NCI-H146 (cell line): ENCODE data around the gene CD44.

Source experiments
- DNase-seq: peaks from one replicate; lab custom pipeline; 2025; lab: John Stamatoyannopoulos, UW

Gene CD44

GRCh38 chr11:35237351-35237750, 98.4 kb downstream of the CD44 start:
- no peak for DNase-seq

- peak; percentile 64 for DNase-seq
Measured at GRCh38 chr11:35237860-35238715, 99.1 kb downstream of the CD44 start.

GRCh38 chr11:35238882-35239281, 99.9 kb downstream of the CD44 start:
- no peak for DNase-seq

GRCh38 chr11:35239471-35240075, 100.6 kb downstream of the CD44 start:
- DNase-seq = no peak

- DNase-seq = no peak
Measured at GRCh38 chr11:35241083-35241482, 102.1 kb downstream of the CD44 start.

GRCh38 chr11:35241531-35241930, 102.6 kb downstream of the CD44 start:
- no peak for DNase-seq

GRCh38 chr11:35242412-35243242, 103.7 kb downstream of the CD44 start:
- DNase-seq = no peak

GRCh38 chr11:35243774-35244173, 104.8 kb downstream of the CD44 start:
- DNase-seq = no peak

- DNase-seq = no peak
Measured at GRCh38 chr11:35245056-35245455, 106.1 kb downstream of the CD44 start.

GRCh38 chr11:35245786-35246185, 106.8 kb downstream of the CD44 start:
- no peak for DNase-seq

GRCh38 chr11:35246745-35247144, 107.8 kb downstream of the CD44 start:
- no peak for DNase-seq

GRCh38 chr11:35247428-35247827, 108.5 kb downstream of the CD44 start:
- DNase-seq = no peak

GRCh38 chr11:35247863-35248262, 108.9 kb downstream of the CD44 start:
- DNase-seq = no peak

- DNase-seq = no peak
Measured at GRCh38 chr11:35248558-35249323, 109.8 kb downstream of the CD44 start.

GRCh38 chr11:35250192-35250591, 111.2 kb downstream of the CD44 start:
- no peak for DNase-seq

GRCh38 chr11:35250621-35251020, 111.7 kb downstream of the CD44 start:
- no peak for DNase-seq

- no peak for DNase-seq
Measured at GRCh38 chr11:35253237-35253636, 114.3 kb downstream of the CD44 start.

GRCh38 chr11:35255514-35255913, 116.5 kb downstream of the CD44 start:
- no peak for DNase-seq

GRCh38 chr11:35256296-35256695, 117.3 kb downstream of the CD44 start:
- no peak for DNase-seq

GRCh38 chr11:35257281-35257680, 118.3 kb downstream of the CD44 start:
- DNase-seq = no peak

GRCh38 chr11:35259529-35259928, 120.6 kb downstream of the CD44 start:
- no peak for DNase-seq
